ENCODE results near the gene FAF1.

FAF1 gene

DNA sequence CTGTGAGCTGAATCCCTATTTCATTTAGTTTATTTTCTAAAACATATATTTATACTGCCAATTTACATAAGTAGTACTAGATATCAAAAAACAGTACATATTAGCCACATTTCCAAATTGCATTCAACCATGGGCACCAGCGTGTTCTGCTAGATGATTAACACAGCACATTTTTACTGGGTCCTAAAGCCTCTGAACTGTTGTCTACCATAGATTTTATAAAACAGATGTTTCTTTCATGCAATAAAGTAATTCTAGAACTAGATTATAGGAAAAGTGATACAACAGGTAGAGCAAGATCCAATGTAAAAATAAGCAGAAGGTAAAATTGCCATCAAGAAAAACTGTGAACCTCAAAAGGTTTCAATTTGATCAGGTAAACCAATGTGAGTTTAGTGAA, 108.6 kb downstream of the FAF1 start:
- TF ChIP-seq, protein P1, sequence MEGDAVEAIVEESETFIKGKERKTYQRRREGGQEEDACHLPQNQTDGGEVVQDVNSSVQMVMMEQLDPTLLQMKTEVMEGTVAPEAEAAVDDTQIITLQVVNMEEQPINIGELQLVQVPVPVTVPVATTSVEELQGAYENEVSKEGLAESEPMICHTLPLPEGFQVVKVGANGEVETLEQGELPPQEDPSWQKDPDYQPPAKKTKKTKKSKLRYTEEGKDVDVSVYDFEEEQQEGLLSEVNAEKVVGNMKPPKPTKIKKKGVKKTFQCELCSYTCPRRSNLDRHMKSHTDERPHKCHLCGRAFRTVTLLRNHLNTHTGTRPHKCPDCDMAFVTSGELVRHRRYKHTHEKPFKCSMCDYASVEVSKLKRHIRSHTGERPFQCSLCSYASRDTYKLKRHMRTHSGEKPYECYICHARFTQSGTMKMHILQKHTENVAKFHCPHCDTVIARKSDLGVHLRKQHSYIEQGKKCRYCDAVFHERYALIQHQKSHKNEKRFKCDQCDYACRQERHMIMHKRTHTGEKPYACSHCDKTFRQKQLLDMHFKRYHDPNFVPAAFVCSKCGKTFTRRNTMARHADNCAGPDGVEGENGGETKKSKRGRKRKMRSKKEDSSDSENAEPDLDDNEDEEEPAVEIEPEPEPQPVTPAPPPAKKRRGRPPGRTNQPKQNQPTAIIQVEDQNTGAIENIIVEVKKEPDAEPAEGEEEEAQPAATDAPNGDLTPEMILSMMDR (IDR thresholded peaks at IDR 0.05; ENCODE audit: insufficient read depth, low read length, missing control alignments): no peak
- H3K4me3 ChIP-seq (ENCODE audit: low read depth, low read length): no peak overlapping the region
- POLR2A ChIA-PET: no interaction called here
- DNase-seq (ENCODE audit: low read depth, low spot score): no peak
- CTCF ChIA-PET: interaction anchor here (0.9 to 1.3 kb wide), 3 partner anchors 9 to 77 kb away, joined by 3 read pairs; no protein-coding TSS in a partner anchor

DNA sequence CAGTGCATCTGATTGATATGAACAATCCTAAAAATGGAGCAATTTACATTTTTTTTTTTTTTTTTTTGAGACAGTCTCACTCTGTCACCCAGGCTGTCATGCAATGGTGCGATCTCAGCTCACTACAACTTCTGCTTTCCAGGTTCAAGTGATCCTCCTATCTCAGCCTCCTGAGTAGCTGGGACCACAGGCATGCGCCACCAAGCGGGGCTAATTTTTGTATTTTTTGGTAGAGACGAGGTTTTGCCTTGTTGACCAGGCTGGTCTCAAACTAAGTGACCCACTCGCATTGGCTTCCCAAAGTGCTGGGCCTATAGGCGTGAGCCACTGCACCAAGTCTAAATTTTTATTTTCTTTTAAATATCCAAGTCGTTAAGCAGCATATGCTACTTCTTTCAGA, 109.0 kb downstream of the FAF1 start:
- CTCF ChIA-PET: interaction anchor here (1.1 to 1.3 kb wide), 2 partner anchors 8 to 76 kb away, joined by 3 read pairs; no protein-coding TSS in a partner anchor
- POLR2A ChIA-PET: no interaction called here
- TF ChIP-seq, protein P1 (IDR thresholded peaks at IDR 0.05; ENCODE audit: insufficient read depth, low read length, missing control alignments): no peak
- no peak overlapping the region for H3K4me3 ChIP-seq (ENCODE audit: low read depth, low read length)
- DNase-seq (ENCODE audit: low read depth, low spot score): no peak

DNA sequence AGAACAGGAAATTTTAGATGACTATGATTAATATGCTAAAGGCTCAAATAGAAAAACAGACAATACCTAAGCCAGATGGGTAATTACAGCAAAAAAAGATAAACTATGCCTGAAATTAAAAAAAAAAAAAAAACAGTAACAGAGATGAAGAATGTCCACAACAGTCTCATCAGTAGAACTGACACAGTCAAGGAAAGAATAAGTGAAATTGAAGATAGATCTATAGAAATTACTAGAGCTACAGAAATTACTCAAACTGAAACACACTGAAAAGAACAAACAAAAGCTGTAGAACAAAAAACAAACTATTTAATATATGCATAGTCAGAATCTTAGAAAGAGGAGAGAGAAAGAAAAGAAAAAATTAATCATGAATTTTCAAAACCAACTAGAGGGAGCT, 112.8 kb downstream of the FAF1 start:
- TF ChIP-seq, protein P1 (IDR thresholded peaks at IDR 0.05; ENCODE audit: insufficient read depth, low read length, missing control alignments): no peak
- DNase-seq (ENCODE audit: low read depth, low spot score): no peak
- CTCF ChIA-PET: interaction anchor here (1.0 kb wide), 1 partner anchor 9 kb away, joined by 3 read pairs; no protein-coding TSS in a partner anchor
- POLR2A ChIA-PET: no interaction called here
- H3K4me3 ChIP-seq (ENCODE audit: low read depth, low read length): no peak overlapping the region

DNA sequence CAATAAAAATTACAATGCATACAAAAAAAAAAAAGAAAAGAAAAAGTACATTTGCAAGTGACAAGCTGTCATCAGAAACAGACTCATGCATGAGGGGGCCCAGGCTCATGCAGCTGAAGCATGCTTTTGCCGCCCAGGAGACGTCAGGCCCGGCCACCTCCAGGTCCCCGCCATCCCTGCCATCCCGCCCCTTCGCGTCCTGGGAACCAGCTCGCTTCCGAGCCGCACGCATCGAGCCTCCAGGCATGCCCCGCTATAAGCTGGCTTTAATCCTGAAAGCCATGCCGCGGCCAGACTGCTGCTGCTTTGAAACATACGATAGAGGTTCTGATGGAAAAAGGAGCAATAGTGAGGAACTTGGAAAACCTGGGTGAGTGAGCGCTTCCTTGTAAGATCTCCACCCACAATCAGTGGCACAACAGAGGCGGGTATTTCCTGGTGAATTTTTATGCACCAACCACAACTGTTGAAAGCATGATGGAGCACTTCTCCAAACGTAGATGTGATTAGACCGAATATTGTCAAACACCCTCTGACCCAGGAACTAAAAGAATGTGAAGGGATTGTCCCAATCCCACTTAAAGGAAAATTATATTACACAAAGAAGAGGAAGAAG, 113.7 kb downstream of the FAF1 start:
- ChIA-PET POLR2A (no interaction called here), CTCF (no interaction called here)
- no peak for DNase-seq (ENCODE audit: low read depth, low spot score)
- H3K4me3 ChIP-seq (ENCODE audit: low read depth, low read length): no peak overlapping the region
- TF ChIP-seq, protein P1 (IDR thresholded peaks at IDR 0.05; ENCODE audit: insufficient read depth, low read length, missing control alignments): no peak

DNA sequence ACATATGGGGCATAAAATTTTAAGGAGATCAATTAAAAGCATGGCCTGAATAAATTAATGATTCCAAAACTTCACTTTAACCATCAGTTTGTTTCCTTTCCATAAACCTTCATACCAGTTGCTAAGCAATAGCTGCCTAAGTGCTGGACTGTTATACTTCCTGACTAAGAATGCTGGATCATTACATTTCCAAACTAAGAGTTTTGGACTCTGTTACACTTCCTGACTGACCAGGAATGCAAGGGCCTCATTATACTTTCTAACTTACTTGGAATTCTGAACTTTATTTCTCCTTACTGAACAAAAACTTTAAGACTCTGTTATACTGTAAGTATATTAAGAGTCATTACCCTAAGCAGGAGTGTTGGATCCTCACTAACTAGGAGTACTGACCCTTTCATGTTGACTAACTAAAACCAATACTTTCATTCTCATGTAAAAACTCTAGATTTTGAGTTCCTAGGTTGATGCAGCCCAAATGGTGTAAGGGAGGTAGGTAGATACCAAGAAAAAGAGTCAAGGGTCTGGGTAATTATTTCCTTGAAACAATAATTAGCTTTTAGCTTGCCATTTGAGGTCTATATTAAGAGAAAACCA, 118.2 kb downstream of the FAF1 start:
- CTCF ChIA-PET: interaction anchor here (0.9 to 1.3 kb wide), 2 partner anchors 31 to 67 kb away, joined by 3 read pairs; no protein-coding TSS in a partner anchor
- POLR2A ChIA-PET: no interaction called here
- TF ChIP-seq, protein P1 (IDR thresholded peaks at IDR 0.05; ENCODE audit: insufficient read depth, low read length, missing control alignments): no peak
- peak; percentile 44 for DNase-seq (ENCODE audit: low read depth, low spot score)
- no peak overlapping the region for H3K4me3 ChIP-seq (ENCODE audit: low read depth, low read length)

DNA sequence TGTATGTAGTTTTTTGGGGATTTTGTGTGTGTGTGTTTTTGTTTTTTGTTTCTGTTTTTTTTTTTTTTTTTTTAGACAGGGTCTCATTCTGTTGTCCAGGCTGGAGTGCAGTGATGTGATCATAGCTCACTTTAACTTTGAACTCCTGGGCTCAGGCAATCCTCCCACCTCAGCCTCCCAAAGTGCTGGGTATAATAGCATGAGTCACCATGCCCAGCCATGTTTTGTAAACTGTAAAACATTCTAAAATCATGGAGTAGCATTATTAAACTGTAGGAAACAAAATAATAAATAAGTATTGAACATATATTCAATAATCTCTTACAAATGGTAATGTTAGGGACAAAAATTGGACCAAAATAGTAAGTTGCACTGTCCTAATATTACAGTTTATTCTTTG, 124.0 kb downstream of the FAF1 start:
- no peak overlapping the region for H3K4me3 ChIP-seq (ENCODE audit: low read depth, low read length)
- no peak for DNase-seq (ENCODE audit: low read depth, low spot score)
- ChIA-PET CTCF (interaction anchor here (1.3 kb wide), 1 partner anchor 62 kb away, joined by 5 read pairs; no protein-coding TSS in a partner anchor), POLR2A (no interaction called here)
- TF ChIP-seq, protein P1 (IDR thresholded peaks at IDR 0.05; ENCODE audit: insufficient read depth, low read length, missing control alignments): no peak
